ENCODE data around the gene TPI1. TPM values are rescaled to one million over a fixed set of nuclear protein-coding genes. Genes with fewer than 3 reads are reported as not detected.

The TPI1 gene
- total RNA-seq, 1 experiment from 2014 or later = 1,259 TPM

DNA sequence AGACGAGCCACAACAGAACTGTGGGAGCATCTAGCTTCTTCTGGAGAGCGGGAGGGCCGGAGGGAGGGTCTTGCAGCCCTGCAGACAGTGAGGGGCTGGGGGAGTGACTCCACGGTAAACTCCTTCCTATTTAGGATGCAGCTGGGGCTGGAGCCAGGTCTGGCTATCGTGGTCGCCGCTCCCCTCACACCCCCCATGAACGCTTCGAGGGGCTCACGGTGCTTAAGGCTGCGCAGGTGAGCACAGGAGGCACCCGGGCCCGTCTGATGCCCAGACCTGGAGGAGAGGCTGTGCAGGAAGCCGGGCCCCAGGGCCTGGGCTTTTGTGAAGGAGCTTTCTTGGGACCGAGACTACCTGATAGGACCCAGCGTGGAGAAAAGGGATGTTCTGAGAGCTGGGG, 30.5 kb upstream of the TPI1 start:
- DNase-seq = no peak
- Histone ChIP-seq H3K36me3 (ENCODE audit: low read depth, low read length) (no peaks in the 10 kb centered on the region), H4K20me1 (ENCODE audit: low read length) (no peaks in the 10 kb centered on the region), H3K4me2 (ENCODE audit: low read length) (no peak overlapping the region), H2AFZ (ENCODE audit: low read length) (no peak overlapping the region), H3K27ac (ENCODE audit: low read length) (no peak overlapping the region), H3K4me1 (ENCODE audit: insufficient read depth, low read length) (no peaks in the 10 kb centered on the region), H3K9me3 (ENCODE audit: low read length) (no peaks in the 10 kb centered on the region), H3K9me2 (replicated peaks; ENCODE audit: low read length) (no peaks in the 10 kb centered on the region), H3K27me3 (ENCODE audit: low read length) (no peaks in the 10 kb centered on the region), H3K9ac (ENCODE audit: low read length) (no peak overlapping the region), H3F3A (ENCODE audit: low read length, unreplicated experiment) (no peaks in the 10 kb centered on the region), H3K4me3 (ENCODE audit: low read length) (no peak overlapping the region), H3K79me2 (ENCODE audit: low read length) (no peaks in the 10 kb centered on the region)
- TF ChIP-seq, protein P1, sequence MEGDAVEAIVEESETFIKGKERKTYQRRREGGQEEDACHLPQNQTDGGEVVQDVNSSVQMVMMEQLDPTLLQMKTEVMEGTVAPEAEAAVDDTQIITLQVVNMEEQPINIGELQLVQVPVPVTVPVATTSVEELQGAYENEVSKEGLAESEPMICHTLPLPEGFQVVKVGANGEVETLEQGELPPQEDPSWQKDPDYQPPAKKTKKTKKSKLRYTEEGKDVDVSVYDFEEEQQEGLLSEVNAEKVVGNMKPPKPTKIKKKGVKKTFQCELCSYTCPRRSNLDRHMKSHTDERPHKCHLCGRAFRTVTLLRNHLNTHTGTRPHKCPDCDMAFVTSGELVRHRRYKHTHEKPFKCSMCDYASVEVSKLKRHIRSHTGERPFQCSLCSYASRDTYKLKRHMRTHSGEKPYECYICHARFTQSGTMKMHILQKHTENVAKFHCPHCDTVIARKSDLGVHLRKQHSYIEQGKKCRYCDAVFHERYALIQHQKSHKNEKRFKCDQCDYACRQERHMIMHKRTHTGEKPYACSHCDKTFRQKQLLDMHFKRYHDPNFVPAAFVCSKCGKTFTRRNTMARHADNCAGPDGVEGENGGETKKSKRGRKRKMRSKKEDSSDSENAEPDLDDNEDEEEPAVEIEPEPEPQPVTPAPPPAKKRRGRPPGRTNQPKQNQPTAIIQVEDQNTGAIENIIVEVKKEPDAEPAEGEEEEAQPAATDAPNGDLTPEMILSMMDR (conservative IDR thresholded peaks at IDR 0.05; ENCODE audit: low read depth, low read length) = no peak
- no peak for TF ChIP-seq EZH2phosphoT487 (IDR thresholded peaks at IDR 0.05; ENCODE audit: borderline replicate concordance, low read length)
- no peak for TF ChIP-seq EZH2 (IDR thresholded peaks at IDR 0.05; ENCODE audit: low read length, unreplicated experiment)
- no TSS peak for BruUV-seq (replicated peaks)
- ChIA-PET POLR2A (ENCODE audit: unreplicated experiment) (interaction anchor here (0.6 kb wide), 1 partner anchor 14 kb away, joined by 4 read pairs; the partner anchor contains the start of gene CDCA3), CTCF (no interaction called here)
- intact Hi-C loops (cut with micrococcal nuclease) = no loop called here
- no peak for ATAC-seq

DNA sequence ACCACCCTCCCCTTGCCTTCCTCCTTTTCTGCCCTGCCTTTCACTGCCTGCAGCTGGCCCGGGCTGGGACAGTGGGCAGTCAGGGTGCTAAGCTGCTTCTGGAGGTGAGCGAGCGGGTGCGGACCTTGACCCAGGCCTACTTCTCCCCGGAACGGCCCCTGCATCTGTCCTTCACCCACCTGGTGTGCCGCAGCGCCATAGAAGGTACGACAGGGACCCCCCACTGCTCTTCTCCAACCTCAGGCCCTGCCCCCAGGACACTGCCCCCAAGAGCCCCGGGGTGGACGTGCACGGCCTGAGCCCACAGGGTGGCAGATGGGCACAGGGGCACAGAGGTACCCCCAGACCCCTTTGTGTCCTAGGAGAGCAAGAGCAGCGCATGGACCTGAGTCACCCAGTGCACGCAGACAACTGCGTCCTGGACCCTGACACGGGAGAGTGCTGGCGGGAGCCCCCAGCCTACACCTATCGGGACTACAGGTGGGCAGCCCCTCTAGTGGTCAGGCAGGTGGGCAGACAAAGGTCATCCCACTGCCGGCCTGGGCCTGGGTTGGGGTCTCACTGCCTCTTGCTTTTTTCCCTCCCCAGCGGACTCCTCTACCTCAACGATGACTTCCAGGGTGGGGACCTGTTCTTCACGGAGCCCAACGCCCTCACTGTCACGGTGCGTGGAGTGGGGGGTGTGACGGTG, 29.8 kb upstream of the TPI1 start:
- Histone ChIP-seq H3K79me2 (ENCODE audit: low read length) (no peaks in the 10 kb centered on the region), H3K27ac (ENCODE audit: low read length) (no peak overlapping the region), H3K4me1 (ENCODE audit: insufficient read depth, low read length) (no peaks in the 10 kb centered on the region), H3K9me3 (ENCODE audit: low read length) (no peaks in the 10 kb centered on the region), H3K27me3 (ENCODE audit: low read length) (no peaks in the 10 kb centered on the region), H2AFZ (ENCODE audit: low read length) (no peak overlapping the region), H3K9me2 (replicated peaks; ENCODE audit: low read length) (no peaks in the 10 kb centered on the region), H3K4me2 (ENCODE audit: low read length) (no peak overlapping the region), H3F3A (ENCODE audit: low read length, unreplicated experiment) (no peaks in the 10 kb centered on the region), H3K9ac (ENCODE audit: low read length) (no peak overlapping the region), H4K20me1 (ENCODE audit: low read length) (no peaks in the 10 kb centered on the region), H3K36me3 (ENCODE audit: low read depth, low read length) (no peaks in the 10 kb centered on the region), H3K4me3 (ENCODE audit: low read length) (no peak overlapping the region)
- no TSS peak for BruUV-seq (replicated peaks)
- no peak for DNase-seq
- ChIA-PET CTCF (no interaction called here), POLR2A (ENCODE audit: unreplicated experiment) (interaction anchor here (0.6 kb wide), 1 partner anchor 14 kb away, joined by 4 read pairs; the partner anchor contains the start of gene CDCA3)
- no peak for TF ChIP-seq EZH2 (IDR thresholded peaks at IDR 0.05; ENCODE audit: low read length, unreplicated experiment)
- no peak for ATAC-seq
- intact Hi-C loops (cut with micrococcal nuclease) = no loop called here

DNA sequence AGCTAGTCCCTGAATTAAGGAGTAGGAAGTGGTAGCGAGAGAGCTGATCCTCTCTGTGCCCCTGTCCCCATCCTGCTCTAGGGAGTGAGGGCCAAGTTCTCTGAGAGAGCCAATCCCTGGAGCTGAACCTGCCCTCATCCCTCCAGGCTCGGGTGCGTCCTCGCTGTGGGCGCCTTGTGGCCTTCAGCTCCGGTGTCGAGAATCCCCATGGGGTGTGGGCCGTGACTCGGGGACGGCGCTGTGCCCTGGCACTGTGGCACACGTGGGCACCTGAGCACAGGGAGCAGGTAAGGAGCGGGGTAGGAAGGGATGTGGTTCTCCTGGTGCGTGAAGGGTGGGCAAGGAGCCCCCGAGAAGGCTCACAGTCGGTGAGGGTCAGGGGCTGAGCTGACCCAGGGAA, 28.5 kb upstream of the TPI1 start:
- no peak overlapping the region for H3K9ac ChIP-seq (ENCODE audit: low read length)
- H3K9me3 ChIP-seq (ENCODE audit: low read length) = no peaks in the 10 kb centered on the region
- no peaks in the 10 kb centered on the region for H3K27me3 ChIP-seq (ENCODE audit: low read length)
- CTCF ChIA-PET = no interaction called here
- POLR2A ChIA-PET (ENCODE audit: unreplicated experiment) = no interaction called here
- H4K20me1 ChIP-seq (ENCODE audit: low read length) = no peaks in the 10 kb centered on the region
- DNase-seq (no peak), ATAC-seq (no peak)
- H3K4me3 ChIP-seq (ENCODE audit: low read length) = no peak overlapping the region
- H2AFZ ChIP-seq (ENCODE audit: low read length) = no peak overlapping the region
- H3K4me1 ChIP-seq (ENCODE audit: insufficient read depth, low read length) = no peaks in the 10 kb centered on the region
- TF ChIP-seq, protein P1 (conservative IDR thresholded peaks at IDR 0.05; ENCODE audit: low read depth, low read length) = no peak
- TF ChIP-seq EZH2 (IDR thresholded peaks at IDR 0.05; ENCODE audit: low read length, unreplicated experiment) = no peak
- no peak for TF ChIP-seq EZH2phosphoT487 (IDR thresholded peaks at IDR 0.05; ENCODE audit: borderline replicate concordance, low read length)
- no TSS peak for BruUV-seq (replicated peaks)
- intact Hi-C loops (cut with micrococcal nuclease) = no loop called here
- no peak overlapping the region for H3K4me2 ChIP-seq (ENCODE audit: low read length)
- H3K36me3 ChIP-seq (ENCODE audit: low read depth, low read length) = no peaks in the 10 kb centered on the region
- H3F3A ChIP-seq (ENCODE audit: low read length, unreplicated experiment) = no peaks in the 10 kb centered on the region
- H3K79me2 ChIP-seq (ENCODE audit: low read length) = no peaks in the 10 kb centered on the region
- no peak overlapping the region for H3K27ac ChIP-seq (ENCODE audit: low read length)
- no peaks in the 10 kb centered on the region for H3K9me2 ChIP-seq (replicated peaks; ENCODE audit: low read length)
